Measurements from ENCODE around the gene POC1A.

GRCh38 chr3:52185837-52186236, 31.6 kb upstream of the POC1A start:
- no peak for TF ChIP-seq CTCF (IDR thresholded peaks at IDR 0.05)
- TF ChIP-seq POLR2A (IDR thresholded peaks at IDR 0.05), result no peak
- TF ChIP-seq POLR2AphosphoS5 (IDR thresholded peaks at IDR 0.05), result no peak
